H1 (cell line): ENCODE data around the gene PTK6. TPM values are rescaled to one million over a fixed set of nuclear protein-coding genes. Genes with fewer than 3 reads are reported as not detected.

Experiments
- CTCF ChIA-PET: fragments of 300-600 bp; sonication (Branson Sonifier 250); formaldehyde crosslinking; loops from one replicate; lab custom pipeline; 2021; ENCODE audit not compliant: partially characterized antibody; lab: Charles Lee
- POLR2A ChIA-PET: fragments of 300-600 bp; sonication (Branson Sonifier 250); formaldehyde crosslinking; loops from one replicate; lab custom pipeline; 2021; ENCODE audit warnings: inconsistent platforms; ENCODE audit not compliant: partially characterized antibody; lab: Charles Lee
- DNase-seq, 2 experiments: peaks; one replicate each; pipeline versions ENCODE4 v3.0.0 to v3.0.0-alpha.2; 2010 to 2022; ENCODE audit warnings: low spot score in 2 of 2, low read depth in 1 of 2, mixed read lengths in 1 of 2
- FAIRE-seq: peaks from 2 replicates; lab custom pipeline; 2011; peaks lifted over from hg19 to GRCh38; lab: Jason Lieb, UNC
- H2AFZ ChIP-seq: 2 replicates; pipeline ENCODE4 v1.8.1; 2012; ENCODE audit warnings: low read length, inconsistent platforms
- H2AK5ac ChIP-seq: 2 replicates; pipeline ENCODE4 v1.6.1; 2013; ENCODE audit warnings: low read depth, low read length
- H2BK120ac ChIP-seq: replicated peaks from 2 replicates; pipeline ENCODE3; 2013; ENCODE audit warnings: low read depth, low read length, inconsistent platforms
- H2BK12ac ChIP-seq: 2 replicates; pipeline ENCODE4 v1.6.1; 2013; ENCODE audit warnings: low read depth, low read length
- H2BK15ac ChIP-seq: 2 replicates; pipeline ENCODE4 v1.6.1; 2013; ENCODE audit warnings: low read length
- H2BK20ac ChIP-seq: 2 replicates; pipeline ENCODE4 v1.6.1; 2013; ENCODE audit warnings: low read length
- H2BK5ac ChIP-seq: 2 replicates; pipeline ENCODE4 v1.6.1; 2013; ENCODE audit warnings: low read depth, low read length
- H3K14ac ChIP-seq: 2 replicates; pipeline ENCODE4 v1.6.1; 2013; ENCODE audit warnings: inconsistent platforms; ENCODE audit not compliant: insufficient read length
- H3K18ac ChIP-seq: 2 replicates; pipeline ENCODE4 v1.6.1; 2013; ENCODE audit warnings: low read length; ENCODE audit errors: extremely low read depth
- H3K23ac ChIP-seq: 2 replicates; pipeline ENCODE4 v1.6.1; 2013; ENCODE audit warnings: inconsistent platforms; ENCODE audit not compliant: insufficient read length
- H3K23me2 ChIP-seq: 2 replicates; pipeline ENCODE4 v1.6.1; 2013; ENCODE audit warnings: low read depth, low read length
- H3K27ac ChIP-seq: 2 replicates; pipeline ENCODE4 v1.6.1; 2011; ENCODE audit warnings: low read depth, low read length, inconsistent platforms
- H3K27me3 ChIP-seq, 4 experiments: replicated peaks in 1 of 4; 1 replicate in 1 of 4; 2 replicates in 3 of 4; pipeline versions ENCODE4 v1.6.1 to v1.8.1; 2011 to 2013; ENCODE audit warnings: low read length in 3 of 4, mild to moderate bottlenecking in 3 of 4, inconsistent platforms in 2 of 4, mixed read lengths in 2 of 4, moderate library complexity in 1 of 4; ENCODE audit not compliant: control insufficient read depth in 3 of 4, insufficient read depth in 3 of 4; ENCODE audit errors: extremely low read depth in 1 of 4
- H3K36me3 ChIP-seq, 4 experiments: 2 replicates each; pipeline versions ENCODE4 v1.6.1 to v1.8.1; 2011 to 2013; ENCODE audit warnings: mild to moderate bottlenecking in 4 of 4, low read length in 3 of 4, moderate library complexity in 2 of 4, control low read depth in 1 of 4, inconsistent platforms in 1 of 4; ENCODE audit not compliant: insufficient read depth in 4 of 4, control insufficient read depth in 2 of 4
- H3K4ac ChIP-seq: replicated peaks from 2 replicates; pipeline ENCODE3; 2013; ENCODE audit warnings: low read length, low read depth, mixed read lengths, inconsistent platforms; ENCODE audit not compliant: insufficient read length
- H3K4me1 ChIP-seq, 4 experiments: replicated peaks in 1 of 4; 1 replicate in 1 of 4; 2 replicates in 3 of 4; pipeline versions ENCODE4 v1.6.1 to v1.8.1; 2011 to 2013; ENCODE audit warnings: low read length in 3 of 4, inconsistent platforms in 2 of 4, mixed read lengths in 1 of 4; ENCODE audit not compliant: insufficient read depth in 4 of 4, control insufficient read depth in 3 of 4
- H3K4me2 ChIP-seq, 2 experiments: 2 replicates each; pipeline versions ENCODE4 v1.6.1 to v1.8.1; 2011 to 2013; ENCODE audit warnings: low read depth in 2 of 2, low read length in 2 of 2, control low read depth in 1 of 2, inconsistent platforms in 1 of 2, mild to moderate bottlenecking in 1 of 2; ENCODE audit not compliant: insufficient read depth in 1 of 2
- H3K4me3 ChIP-seq, 4 experiments: fragments of 200-600, 300-600 bp in 1 of 4; sonication (generic), shearing (Covaris generic), sonication (Bioruptor Twin) in 1 of 4; 2 replicates each; pipeline versions ENCODE4 v1.5.1 to v1.8.1; 2011 to 2016; ENCODE audit warnings: low read length in 4 of 4, low read depth in 3 of 4, control low read depth in 2 of 4, inconsistent platforms in 2 of 4, mild to moderate bottlenecking in 2 of 4, mixed read lengths in 1 of 4, moderate library complexity in 1 of 4; ENCODE audit not compliant: insufficient read depth in 2 of 4; ENCODE audit errors: extremely low read depth in 1 of 4
- H3K56ac ChIP-seq: replicated peaks from 2 replicates; pipeline ENCODE3; 2013; ENCODE audit warnings: low read depth, mild to moderate bottlenecking, mixed read lengths, low read length, inconsistent platforms; ENCODE audit not compliant: insufficient read length
- H3K79me1 ChIP-seq: 2 replicates; pipeline ENCODE4 v1.6.1; 2013; ENCODE audit warnings: low read depth, low read length, control low read depth
- H3K79me2 ChIP-seq, 2 experiments: 2 replicates each; pipeline versions ENCODE4 v1.6.1 to v1.8.1; 2012 to 2013; ENCODE audit warnings: low read length in 2 of 2, mild to moderate bottlenecking in 2 of 2, inconsistent platforms in 1 of 2; ENCODE audit not compliant: insufficient read depth in 2 of 2, control insufficient read depth in 1 of 2
- H3K9ac ChIP-seq, 4 experiments: replicated peaks in 1 of 4; 1 replicate in 1 of 4; 2 replicates in 3 of 4; pipeline versions ENCODE4 v1.6.1 to v1.8.1; 2011 to 2013; ENCODE audit warnings: low read depth in 3 of 4, low read length in 3 of 4, control low read depth in 2 of 4, mild to moderate bottlenecking in 2 of 4, moderate library complexity in 2 of 4, inconsistent platforms in 1 of 4; ENCODE audit errors: extremely low read depth in 1 of 4
- H3K9me3 ChIP-seq, 2 experiments: 2 replicates each; pipeline versions ENCODE4 v1.6.1 to v1.8.1; 2012 to 2013; ENCODE audit warnings: mild to moderate bottlenecking in 2 of 2, moderate library complexity in 2 of 2, control low read depth in 1 of 2, inconsistent platforms in 1 of 2, low read depth in 1 of 2, low read length in 1 of 2, mixed read lengths in 1 of 2; ENCODE audit not compliant: insufficient read depth in 2 of 2
- H4K20me1 ChIP-seq, 2 experiments: replicated peaks in 1 of 2; 2 replicates each; pipeline versions ENCODE3 to v1.8.1; 2011 to 2013; ENCODE audit warnings: inconsistent platforms in 2 of 2, low read length in 2 of 2, mild to moderate bottlenecking in 1 of 2; ENCODE audit not compliant: insufficient read depth in 2 of 2, control insufficient read depth in 1 of 2
- H4K5ac ChIP-seq: 2 replicates; pipeline ENCODE4 v1.6.1; 2013; ENCODE audit warnings: low read length, low read depth, mixed read lengths, inconsistent platforms; ENCODE audit not compliant: insufficient read length
- H4K8ac ChIP-seq: 2 replicates; pipeline ENCODE4 v1.8.0; 2013; ENCODE audit warnings: mild to moderate bottlenecking, moderate library complexity, low read length, inconsistent platforms; ENCODE audit not compliant: insufficient read depth; ENCODE audit errors: extremely low read depth
- H4K91ac ChIP-seq: replicated peaks from 2 replicates; pipeline ENCODE3; 2013; ENCODE audit warnings: low read length, mixed read lengths, inconsistent platforms; ENCODE audit not compliant: insufficient read length
- CTCF ChIP-seq, 3 experiments: IDR thresholded peaks; 1 replicate in 2 of 3; 2 replicates in 1 of 3; pipeline versions ENCODE4 v1.5.1 to v1.6.1; 2011; ENCODE audit warnings: low read length in 3 of 3, mild to moderate bottlenecking in 3 of 3, inconsistent platforms in 2 of 3, low read depth in 1 of 3, moderate library complexity in 1 of 3; ENCODE audit not compliant: insufficient read depth in 1 of 3; ENCODE audit errors: control extremely low read depth in 1 of 3
- EP300 ChIP-seq, 2 experiments: IDR thresholded peaks; 1 replicate in 1 of 2; 2 replicates in 1 of 2; pipeline ENCODE4 v1.6.1; 2011 to 2012; ENCODE audit warnings: low read depth in 2 of 2, low read length in 2 of 2, mild to moderate bottlenecking in 2 of 2, borderline replicate concordance in 1 of 2, inconsistent platforms in 1 of 2, moderate library complexity in 1 of 2
- HDAC2 ChIP-seq, 2 experiments: fragments of 300-600 bp in 1 of 2; sonication (generic) in 1 of 2; IDR thresholded peaks; 2 replicates each; pipeline ENCODE4 v1.6.1; 2011 to 2012; ENCODE audit warnings: low read depth in 2 of 2, low read length in 2 of 2, mild to moderate bottlenecking in 2 of 2, moderate library complexity in 2 of 2, borderline replicate concordance in 1 of 2, inconsistent platforms in 1 of 2
- KDM1A ChIP-seq: fragments of 200-600, 300-600 bp; sonication (generic); IDR thresholded peaks from 2 replicates; pipeline ENCODE4 v1.7.1; 2016; ENCODE audit warnings: mild to moderate bottlenecking, low read length, borderline replicate concordance
- NANOG ChIP-seq: IDR thresholded peaks from 2 replicates; pipeline ENCODE4 v1.6.1; 2011; ENCODE audit warnings: low read length, low read depth, mild to moderate bottlenecking, inconsistent platforms; ENCODE audit not compliant: insufficient read depth, poor library complexity, severe bottlenecking
- SP4 ChIP-seq: IDR thresholded peaks from 2 replicates; pipeline ENCODE4 v1.6.1; 2012; ENCODE audit warnings: low read length, inconsistent platforms
- TBP ChIP-seq: IDR thresholded peaks from 2 replicates; pipeline ENCODE4 v1.6.1; 2011; ENCODE audit warnings: low read depth, low read length, improper control_type of control experiment
- TEAD4 ChIP-seq: IDR thresholded peaks from 2 replicates; pipeline ENCODE4 v1.6.1; 2012; ENCODE audit warnings: low read depth, low read length, inconsistent platforms, mixed read lengths
- WGBS, 2 experiments: shearing (Covaris generic) in 1 of 2; methylation state at CpG; one replicate each; pipeline versions ENCODE4 v1.1.6 to v1.1.7; 2013 to 2015; ENCODE audit warnings: low lambda C conversion rate in 2 of 2, mixed read lengths in 2 of 2, inconsistent platforms in 1 of 2, low coverage in 1 of 2, missing lambda C conversion rate in 1 of 2; ENCODE audit not compliant: insufficient replicate concordance in 2 of 2, insufficient coverage in 1 of 2, insufficient read length in 1 of 2; ENCODE audit errors: extremely low coverage in 1 of 2, missing lambda C conversion rate in 1 of 2; 5-methylcytosine and 5-hydroxymethylcytosine counted together
- polyA plus RNA-seq, 7 experiments: library from polyadenylated mRNA; depleted of rRNA in 3 of 7; stranded (reverse) in 5 of 7; unstranded in 2 of 7; fragments of >200 nt in 5 of 7; fragments of 200-250 nt in 2 of 7; gene quantifications; 1 replicate in 5 of 7; 2 replicates in 1 of 7; 4 replicates in 1 of 7; pipeline versions ENCODE4 v1.2.1 to v1.2.3, GENCODE V29; 2011 to 2013; ENCODE audit warnings: missing spikeins in 2 of 7, mixed read lengths in 2 of 7
- total RNA-seq: library from RNA; stranded (reverse); fragmentation: NEBNext Ultra II Directional; extraction: Animal tissue kit (Norgen Biotek cat#: 25700); gene quantifications from 2 replicates; pipeline ENCODE4 v1.2.1, GENCODE V29; 2021
- TF ChIP-seq, protein P1 (sequence below): IDR thresholded peaks from 2 replicates; pipeline ENCODE4 v1.6.1; 2011; ENCODE audit warnings: low read length, improper control_type of control experiment

The PTK6 gene
- total and polyA plus RNA-seq, 2 of the 8 experiments (the other 6 are each of a cell fraction or from before 2014, with no cell fraction given) = 0.12 to 0.19 TPM

GRCh38 chr20:63491078-63491477 lies 46.1 kb downstream of the PTK6 start:
- peaks cover 0 to 14% (median 8%) of the 10 kb centered on the region in 4 experiments; a peak in 5 of 7 replicates for H3K4me1 ChIP-seq
- no peak overlapping the region for H3K9ac ChIP-seq
- ChIA-PET POLR2A (interaction anchor here (1.0 kb wide), 1 partner anchor 19 kb away, joined by 3 read pairs; no protein-coding TSS in a partner anchor), CTCF (no interaction called here)
- H2BK12ac ChIP-seq = no peak overlapping the region
- FAIRE-seq = no peak
- H3K14ac ChIP-seq = no peak overlapping the region
- no peak overlapping the region for H3K4me2 ChIP-seq
- peaks cover 4% of the 10 kb centered on the region in 2 experiments; a peak in 1 of 4 replicates for H3K9me3 ChIP-seq
- no peak overlapping the region for H4K5ac ChIP-seq
- H4K91ac ChIP-seq = no peak overlapping the region
- no peak overlapping the region for H3K4ac ChIP-seq
- no peak overlapping the region for H2BK5ac ChIP-seq
- no peak overlapping the region for H3K4me3 ChIP-seq
- H3K27me3 ChIP-seq = peaks cover 0 to 22% (median 15%) of the 10 kb centered on the region in 4 experiments; a peak in 6 of 7 replicates
- H3K79me2 ChIP-seq = no peaks in the 10 kb centered on the region
- H2AK5ac ChIP-seq = no peak overlapping the region
- no peak overlapping the region for H2BK120ac ChIP-seq
- H2BK20ac ChIP-seq = no peak overlapping the region
- WGBS, 2 experiments = 85% methylated on average over 4 of the region's 4 CpGs; no CpG with 5 or more reads in 1 of the 2 experiments
- peaks cover 16% of the 10 kb centered on the region; the same call in 1 of the 2 replicates for H3K23me2 ChIP-seq
- H2BK15ac ChIP-seq = no peak overlapping the region
- H2AFZ ChIP-seq = no peak overlapping the region
- DNase-seq = no peak
- no peak overlapping the region for H3K56ac ChIP-seq
- no peaks in the 10 kb centered on the region for H3K79me1 ChIP-seq
- H3K23ac ChIP-seq = no peak overlapping the region
- H4K8ac ChIP-seq = no peak overlapping the region
- H4K20me1 ChIP-seq = peaks cover 0 to 10% of the 10 kb centered on the region in 2 experiments
- H3K18ac ChIP-seq = no peak overlapping the region
- peaks cover 0 to 8% (median 1%) of the 10 kb centered on the region in 4 experiments; a peak in 5 of 8 replicates for H3K36me3 ChIP-seq
- H3K27ac ChIP-seq = no peak overlapping the region
- TF ChIP-seq TBP (no peak), NANOG (no peak), EP300 (IDR thresholded peaks at IDR 0.05; ENCODE audit: borderline replicate concordance in 1 of 2, low read depth in 2 of 2, low read length in 2 of 2) (no peak), SP4 (no peak), KDM1A (no peak), TEAD4 (no peak), HDAC2 (IDR thresholded peaks at IDR 0.05; ENCODE audit: borderline replicate concordance in 1 of 2, low read depth in 2 of 2, low read length in 2 of 2) (no peak), CTCF (IDR thresholded peaks at IDR 0.05; ENCODE audit: control extremely low read depth in 1 of 3, insufficient read depth in 1 of 3, low read depth in 1 of 3, low read length in 3 of 3) (no peak)
- TF ChIP-seq, protein P1, sequence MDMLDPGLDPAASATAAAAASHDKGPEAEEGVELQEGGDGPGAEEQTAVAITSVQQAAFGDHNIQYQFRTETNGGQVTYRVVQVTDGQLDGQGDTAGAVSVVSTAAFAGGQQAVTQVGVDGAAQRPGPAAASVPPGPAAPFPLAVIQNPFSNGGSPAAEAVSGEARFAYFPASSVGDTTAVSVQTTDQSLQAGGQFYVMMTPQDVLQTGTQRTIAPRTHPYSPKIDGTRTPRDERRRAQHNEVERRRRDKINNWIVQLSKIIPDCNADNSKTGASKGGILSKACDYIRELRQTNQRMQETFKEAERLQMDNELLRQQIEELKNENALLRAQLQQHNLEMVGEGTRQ = no peak
